Prostate gland (tissue), 2 donors: ENCODE measurements around the gene PCF11.
A peak's percentile ranks its signal among the peaks of the same experiment; 100 is the strongest.

Experiments used
- CTCF ChIP-seq, 4 experiments: fragments of 200-600 bp in 2 of 4; fragments of 450-650 bp in 2 of 4; sonication (generic) in 2 of 4; IDR thresholded peaks; 1 replicate in 3 of 4; 2 replicates in 1 of 4; pipeline ENCODE4 v1.5.1; 2016 to 2019; ENCODE audit warnings: antibody characterized with exemption in 4 of 4, mild to moderate bottlenecking in 2 of 4, moderate library complexity in 2 of 4
- POLR2A ChIP-seq: fragments of 450-650 bp; IDR thresholded peaks from one replicate; pipeline ENCODE4 v1.6.1; 2016; ENCODE audit warnings: antibody characterized with exemption, mild to moderate bottlenecking
- POLR2AphosphoS5 ChIP-seq: sonication (generic); formaldehyde crosslinking; IDR thresholded peaks from one replicate; pipeline ENCODE4 v1.6.1; 2017; ENCODE audit warnings: antibody characterized with exemption

- TF ChIP-seq CTCF (IDR thresholded peaks at IDR 0.05) (no peak), POLR2A (no peak), POLR2AphosphoS5 (peak; percentile 76)
Measured at GRCh38 chr11:83139310-83139709, 17.6 kb upstream of the PCF11 start.
